ENCODE results near the gene WWP2. TPM values are rescaled to one million over a fixed set of nuclear protein-coding genes. Genes with fewer than 3 reads are reported as not detected.

The WWP2 gene
- total RNA-seq, 1 donor from 2014 or later: 91.5 TPM

- intact Hi-C loops (cut with DNase I): no loop called here
- DNase-seq (ENCODE audit: low spot score): peak; percentile 47
- ATAC-seq: peak; percentile 58
Observed at GRCh38 chr16:69867784-69868560, 105.8 kb downstream of the WWP2 start.

- ATAC-seq (no peak), DNase-seq (ENCODE audit: low spot score) (no peak)
- intact Hi-C loops (cut with DNase I): no loop called here
Observed at GRCh38 chr16:69870761-69871160, 108.6 kb downstream of the WWP2 start.

GRCh38 chr16:69871708-69872107 is 109.6 kb downstream of the WWP2 start:
- intact Hi-C loops (cut with DNase I): no loop called here
- DNase-seq (ENCODE audit: low spot score) (peak; percentile 45), ATAC-seq (no peak)

- intact Hi-C loops (cut with DNase I): no loop called here
- ATAC-seq: no peak
- DNase-seq (ENCODE audit: low spot score): peak; percentile 10
Observed at GRCh38 chr16:69872888-69873287, 110.8 kb downstream of the WWP2 start.

- ATAC-seq (no peak), DNase-seq (ENCODE audit: low spot score) (peak; percentile 5)
- intact Hi-C loops (cut with DNase I): no loop called here
Observed at GRCh38 chr16:69873783-69874182, 111.7 kb downstream of the WWP2 start.

- intact Hi-C loops (cut with DNase I): no loop called here
- peak; percentile 14 for DNase-seq (ENCODE audit: low spot score)
- ATAC-seq: no peak
Observed at GRCh38 chr16:69874271-69874670, 112.1 kb downstream of the WWP2 start.

GRCh38 chr16:69880640-69881133 is 118.6 kb downstream of the WWP2 start:
- ATAC-seq: peak; percentile 73
- intact Hi-C loops (cut with DNase I): no loop called here
- DNase-seq (ENCODE audit: low spot score): no peak

GRCh38 chr16:69881141-69881540 is 119.0 kb downstream of the WWP2 start:
- intact Hi-C loops (cut with DNase I): no loop called here
- ATAC-seq (no peak), DNase-seq (ENCODE audit: low spot score) (no peak)

- DNase-seq (ENCODE audit: low spot score) (no peak), ATAC-seq (no peak)
- intact Hi-C loops (cut with DNase I): no loop called here
Observed at GRCh38 chr16:69883744-69884143, 121.6 kb downstream of the WWP2 start.

- intact Hi-C loops (cut with DNase I): no loop called here
- ATAC-seq (no peak), DNase-seq (ENCODE audit: low spot score) (no peak)
Observed at GRCh38 chr16:69885722-69886121, 123.6 kb downstream of the WWP2 start.

GRCh38 chr16:69886726-69887125 is 124.6 kb downstream of the WWP2 start:
- intact Hi-C loops (cut with DNase I): no loop called here
- no peak for ATAC-seq
- no peak for DNase-seq (ENCODE audit: low spot score)

- intact Hi-C loops (cut with DNase I): no loop called here
- DNase-seq (ENCODE audit: low spot score): no peak
- ATAC-seq: no peak
Observed at GRCh38 chr16:69888005-69888590, 126.0 kb downstream of the WWP2 start.

- no peak for ATAC-seq
- intact Hi-C loops (cut with DNase I): no loop called here
- no peak for DNase-seq (ENCODE audit: low spot score)
Observed at GRCh38 chr16:69889295-69889964, 127.3 kb downstream of the WWP2 start.

GRCh38 chr16:69890114-69890891 is 128.2 kb downstream of the WWP2 start:
- ATAC-seq (peak; percentile 96), DNase-seq (ENCODE audit: low spot score) (peak; percentile 73)
- intact Hi-C loops (cut with DNase I): no loop called here

- ATAC-seq: no peak
- intact Hi-C loops (cut with DNase I): no loop called here
- DNase-seq (ENCODE audit: low spot score): no peak
Observed at GRCh38 chr16:69890892-69891282, 128.8 kb downstream of the WWP2 start.

GRCh38 chr16:69892378-69892777 is 130.2 kb downstream of the WWP2 start:
- DNase-seq (ENCODE audit: low spot score): no peak
- intact Hi-C loops (cut with DNase I): no loop called here
- ATAC-seq: no peak

GRCh38 chr16:69893106-69893505 is 131.0 kb downstream of the WWP2 start:
- no peak for ATAC-seq
- no peak for DNase-seq (ENCODE audit: low spot score)
- intact Hi-C loops (cut with DNase I): no loop called here

GRCh38 chr16:69894676-69895075 is 132.5 kb downstream of the WWP2 start:
- peak; percentile 66 for DNase-seq (ENCODE audit: low spot score)
- ATAC-seq: peak; percentile 43
- intact Hi-C loops (cut with DNase I): no loop called here

GRCh38 chr16:69903865-69904415 is 141.8 kb downstream of the WWP2 start:
- no peak for DNase-seq (ENCODE audit: low spot score)
- no peak for ATAC-seq
- intact Hi-C loops (cut with DNase I): no loop called here

Measured in sciatic nerve (tissue), 2 donors.